Measurements from ENCODE around the gene XXYLT1. TPM values are rescaled to one million over a fixed set of nuclear protein-coding genes. Genes with fewer than 3 reads are reported as not detected.
"Not testable (repeated sequence)": the region's sequence is repeated elsewhere in the genome, so short reads cannot be mapped to it uniquely, and the experiment has no call there.

The XXYLT1 gene
- total and polyA plus RNA-seq, 10 of the 15 experiments (the other 5 are each of a cell fraction or from before 2014, with no cell fraction given), result 1.2 to 14.2 (median 9.3) TPM

DNA sequence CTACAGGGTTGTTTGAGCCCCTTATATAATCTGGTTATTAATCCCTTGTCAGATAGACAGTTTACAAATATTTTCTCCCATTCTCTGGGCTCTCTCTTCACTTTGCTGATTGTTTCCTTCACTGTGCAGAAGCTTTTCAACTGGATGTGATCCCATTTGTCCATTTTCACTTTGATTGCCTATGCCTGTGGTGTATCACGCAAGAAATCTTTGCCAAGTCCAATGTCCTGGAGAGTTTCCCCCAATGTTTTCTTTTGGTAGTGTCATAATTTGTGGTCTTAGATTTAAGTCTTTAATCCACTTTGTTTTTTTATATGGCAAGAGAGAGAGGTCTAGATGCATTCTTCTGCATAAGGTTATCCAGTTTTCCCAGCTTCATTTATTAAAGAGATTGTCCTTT is 40.7 kb downstream of the XXYLT1 start:
- TF ChIP-seq NRF1 (conservative IDR thresholded peaks at IDR 0.05; ENCODE audit: low read depth, low read length) (no peak), EGR1 (IDR thresholded peaks at IDR 0.05; ENCODE audit: borderline replicate concordance in 1 of 2, low read depth in 2 of 2, low read length in 2 of 2) (no peak), RCOR1 (conservative IDR thresholded peaks at IDR 0.05; ENCODE audit: low read depth, low read length) (no peak), SPI1 (IDR thresholded peaks at IDR 0.05; ENCODE audit: borderline replicate concordance, insufficient read depth, low read depth, low read length) (no peak)

DNA sequence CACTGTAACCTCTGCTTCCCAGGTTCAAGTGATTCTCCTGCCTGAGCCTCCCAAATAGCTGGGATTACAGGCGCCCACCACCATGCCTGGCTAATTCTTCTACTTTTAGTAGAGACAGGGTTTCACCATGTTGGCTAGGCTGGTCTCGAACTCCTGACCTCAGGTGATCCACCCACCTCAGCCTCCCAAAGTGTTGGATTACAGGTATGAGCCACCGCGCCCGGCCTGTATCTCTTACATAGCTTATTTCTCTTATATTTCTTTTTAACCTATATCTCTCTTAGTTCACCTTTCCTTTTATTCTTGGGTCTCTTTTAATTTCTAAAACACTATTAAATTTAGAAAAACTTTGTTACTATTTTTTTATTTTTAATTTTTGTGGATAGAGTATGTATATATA is 42.1 kb downstream of the XXYLT1 start:
- H3K27ac ChIP-seq (ENCODE audit: control insufficient read depth, insufficient read depth); H3K36me3 ChIP-seq (ENCODE audit: control insufficient read depth in 2 of 2, insufficient read depth in 2 of 2, low read length in 1 of 2); H3K27me3 ChIP-seq (replicated peaks in 1 of 2; ENCODE audit: control insufficient read depth in 2 of 2, insufficient read depth in 2 of 2, low read length in 1 of 2); in situ Hi-C loops (cut with MboI); H3K4me1 ChIP-seq (ENCODE audit: control insufficient read depth, insufficient read depth, low read length); H4K20me1 ChIP-seq (ENCODE audit: control insufficient read depth, insufficient read depth); FAIRE-seq; RAD21 ChIA-PET (ENCODE audit: unreplicated experiment); H3K9me3 ChIP-seq (replicated peaks; ENCODE audit: control insufficient read depth, insufficient read depth, low read length); ATAC-seq; SMC1A ChIA-PET (ENCODE audit: uncharacterized antibody, unreplicated experiment); H3K4me3 ChIP-seq; POLR2A ChIA-PET; H3K9ac ChIP-seq (ENCODE audit: control insufficient read depth, insufficient read depth, low read length); intact Hi-C loops (cut with micrococcal nuclease; ENCODE audit: unreplicated experiment); H2AFZ ChIP-seq (ENCODE audit: control insufficient read depth, low read depth, low read length); BruUV-seq (replicated peaks); CTCF ChIA-PET; H3K79me2 ChIP-seq (ENCODE audit: control insufficient read depth, insufficient read depth, low read length); H3K4me2 ChIP-seq (ENCODE audit: control insufficient read depth, insufficient read depth); DNase-seq (ENCODE audit: low read depth, low spot score): not testable (repeated sequence)
- 100% methylated on average over 5 of the region's 5 CpGs for WGBS (ENCODE audit: insufficient coverage, insufficient replicate concordance, low lambda C conversion rate, missing lambda C conversion rate)

More for the DNA sequence above, 40.7 kb downstream of the XXYLT1 start:
- Histone ChIP-seq H3K27me3 (replicated peaks in 1 of 2; ENCODE audit: control insufficient read depth in 2 of 2, insufficient read depth in 2 of 2, low read length in 1 of 2) (no peaks in the 10 kb centered on the region), H3K4me3 (no peak overlapping the region), H4K20me1 (ENCODE audit: control insufficient read depth, insufficient read depth) (no peaks in the 10 kb centered on the region), H3K4me2 (ENCODE audit: control insufficient read depth, insufficient read depth) (no peak overlapping the region), H3K4me1 (ENCODE audit: control insufficient read depth, insufficient read depth, low read length) (no peaks in the 10 kb centered on the region), H3K9me3 (replicated peaks; ENCODE audit: control insufficient read depth, insufficient read depth, low read length) (no peaks in the 10 kb centered on the region), H3K36me3 (ENCODE audit: control insufficient read depth in 2 of 2, insufficient read depth in 2 of 2, low read length in 1 of 2) (no peaks in the 10 kb centered on the region), H3K79me2 (ENCODE audit: control insufficient read depth, insufficient read depth, low read length) (no peaks in the 10 kb centered on the region), H3K27ac (ENCODE audit: control insufficient read depth, insufficient read depth) (no peak overlapping the region), H2AFZ (ENCODE audit: control insufficient read depth, low read depth, low read length) (no peak overlapping the region), H3K9ac (ENCODE audit: control insufficient read depth, insufficient read depth, low read length) (no peak overlapping the region)
- POLR2A ChIA-PET, result no interaction called here
- intact Hi-C loops (cut with micrococcal nuclease; ENCODE audit: unreplicated experiment), result no loop called here
- CTCF ChIA-PET, result no interaction called here
- RAD21 ChIA-PET (ENCODE audit: unreplicated experiment), result no interaction called here
- DNase-seq (ENCODE audit: low read depth, low spot score) (no peak), ATAC-seq (no peak), FAIRE-seq (no peak)
- no TSS peak for BruUV-seq (replicated peaks)
- 100% methylated on average over 1 of the region's 1 CpG for WGBS (ENCODE audit: insufficient coverage, insufficient replicate concordance, low lambda C conversion rate, missing lambda C conversion rate)
- SMC1A ChIA-PET (ENCODE audit: uncharacterized antibody, unreplicated experiment), result no interaction called here
- in situ Hi-C loops (cut with MboI), result no loop called here
